Measurements from ENCODE around the gene CSNK1E. TPM values are rescaled to one million over a fixed set of nuclear protein-coding genes. Genes with fewer than 3 reads are reported as not detected.

Gene CSNK1E
- total and polyA plus RNA-seq, 2 of the 8 experiments (the other 6 are each of a cell fraction or from before 2014, with no cell fraction given): 247 to 263 TPM

GRCh38 chr22:38243007-38243765 lies 74.0 kb downstream of the CSNK1E start (continued):
- TF ChIP-seq RAD21 (IDR thresholded peaks at IDR 0.05 in 1 of 2, conservative IDR thresholded peaks at IDR 0.05 in 1 of 2; ENCODE audit: low read depth in 2 of 2, low read length in 2 of 2) (no peak), CHD1 (IDR thresholded peaks at IDR 0.05; ENCODE audit: low read depth, low read length) (no peak), NRF1 (IDR thresholded peaks at IDR 0.05; ENCODE audit: low read depth, low read length) (no peak), JUND (IDR thresholded peaks at IDR 0.05; ENCODE audit: low read length) (no peak), GTF2F1 (IDR thresholded peaks at IDR 0.05; ENCODE audit: borderline replicate concordance, low read depth, low read length) (no peak), BCL11A (IDR thresholded peaks at IDR 0.05; ENCODE audit: low read depth in 2 of 2, low read length in 2 of 2) (no peak), MAFK (IDR thresholded peaks at IDR 0.05; ENCODE audit: low read depth, low read length) (no peak), RXRA (IDR thresholded peaks at IDR 0.05; ENCODE audit: insufficient read depth, low read depth, low read length) (no peak)

All from H1 (cell line).